Stomach (tissue), 4 donors: ENCODE measurements around the gene SRSF4.

Experiments used
- CTCF ChIP-seq, 7 experiments: fragments of 450-650 bp in 4 of 7; fragments of 200-600 bp in 3 of 7; sonication (generic) in 3 of 7; IDR thresholded peaks; one replicate each; pipeline ENCODE4 v1.5.1; 2016 to 2019; ENCODE audit warnings: antibody characterized with exemption in 7 of 7, control low read depth in 2 of 7, mild to moderate bottlenecking in 1 of 7
- EP300 ChIP-seq: sonication (generic); formaldehyde crosslinking; IDR thresholded peaks from one replicate; pipeline ENCODE4 v1.6.1; 2017; ENCODE audit warnings: antibody characterized with exemption
- POLR2A ChIP-seq, 4 donors: fragments of 450-650 bp; IDR thresholded peaks; one replicate each; pipeline ENCODE4 v1.6.1; 2016; ENCODE audit warnings: antibody characterized with exemption in 4 of 4, control low read depth in 2 of 4, mild to moderate bottlenecking in 1 of 4, moderate library complexity in 1 of 4
- POLR2AphosphoS5 ChIP-seq, 3 donors: sonication (generic); formaldehyde crosslinking; IDR thresholded peaks; one replicate each; pipeline ENCODE4 v1.6.1; 2016; ENCODE audit warnings: antibody characterized with exemption in 3 of 3

- TF ChIP-seq POLR2A (IDR thresholded peaks at IDR 0.05) (no peak), EP300 (no peak), POLR2AphosphoS5 (IDR thresholded peaks at IDR 0.05) (no peak), CTCF (IDR thresholded peaks at IDR 0.05) (no peak)
Measured at GRCh38 chr1:29213055-29213454, 31.4 kb upstream of the SRSF4 start.
